HCT116 (cell line): Measurements from ENCODE around the gene FAM13C. TPM values are rescaled to one million over a fixed set of nuclear protein-coding genes. Genes with fewer than 3 reads are reported as not detected.

Source experiments
- ATAC-seq: fragments of 200-7000 bp; cut with Tn5 transposase; 2 replicates; pipeline ENCODE4 v1.9.1; 2020; ENCODE audit warnings: mild to moderate bottlenecking, moderate library complexity
- BruUV-seq: library from RNA; stranded (reverse); fragments of 400-500 nt; replicated peaks from 2 replicates; lab custom pipeline; 2021; lab: Mats Ljungman, UMichigan
- CTCF ChIA-PET: fragments of 300-600 bp; sonication (Branson Sonifier 250); formaldehyde crosslinking; loops from one replicate; lab custom pipeline; 2021; ENCODE audit warnings: antibody characterized with exemption; lab: Charles Lee
- POLR2A ChIA-PET: fragments of 300-600, 350-600 bp; sonication (Branson Sonifier 250); formaldehyde crosslinking; loops from one replicate; lab custom pipeline; 2021; ENCODE audit warnings: antibody characterized with exemption; lab: Charles Lee
- RAD21 ChIA-PET, 2 experiments: fragments of 300-600 bp; sonication (Branson Sonifier 250); formaldehyde crosslinking; loops; one replicate each; lab custom pipeline; 2023; ENCODE audit warnings: low total read pairs in 2 of 2; ENCODE audit not compliant: uncharacterized antibody in 2 of 2, unreplicated experiment in 2 of 2, low non-redundant PET in 1 of 2; lab: Charles Lee
- DNase-seq: peaks from one replicate; pipeline ENCODE4 v3.0.0-alpha.2; 2010; ENCODE audit warnings: low read depth, low spot score
- H2AFZ ChIP-seq: fragments of 200-600 bp; shearing (Covaris generic), sonication (generic); 2 replicates; pipeline ENCODE4 v1.6.1; 2017; ENCODE audit warnings: low read depth, mixed run types, mixed read lengths, antibody characterized with exemption, low read length; ENCODE audit not compliant: poor library complexity, severe bottlenecking
- H3K27ac ChIP-seq: 2 replicates; pipeline ENCODE4 v1.5.1; 2012; ENCODE audit warnings: low read depth, low read length
- H3K27me3 ChIP-seq: fragments of 200-600 bp; sonication (generic); 2 replicates; pipeline ENCODE4 v1.6.1; 2016; ENCODE audit warnings: mixed run types, low read length, mixed read lengths; ENCODE audit not compliant: insufficient read depth
- H3K36me3 ChIP-seq, 2 experiments: fragments of 200-500 bp in 1 of 2; fragments of 200-600 bp in 1 of 2; sonication (Bioruptor generic) in 1 of 2; sonication (generic) in 1 of 2; 2 replicates each; pipeline versions ENCODE4 v1.5.1 to v1.6.1; 2014 to 2016; ENCODE audit warnings: low read length in 2 of 2, inconsistent platforms in 1 of 2, mixed read lengths in 1 of 2, mixed run types in 1 of 2; ENCODE audit not compliant: insufficient read depth in 2 of 2, control insufficient read depth in 1 of 2
- H3K4me1 ChIP-seq, 2 experiments: fragments of 200-600 bp in 1 of 2; sonication (generic) in 1 of 2; 2 replicates each; pipeline versions ENCODE4 v1.5.1 to v1.6.1; 2012 to 2017; ENCODE audit warnings: low read length in 2 of 2, inconsistent platforms in 1 of 2, mild to moderate bottlenecking in 1 of 2, mixed read lengths in 1 of 2, mixed run types in 1 of 2, moderate library complexity in 1 of 2; ENCODE audit not compliant: insufficient read depth in 2 of 2, control insufficient read depth in 1 of 2
- H3K4me2 ChIP-seq: fragments of 200-600 bp; sonication (generic); 2 replicates; pipeline ENCODE4 v1.6.1; 2017; ENCODE audit warnings: mixed run types, low read length, mixed read lengths
- H3K4me3 ChIP-seq, 2 experiments: fragments of 200-600 bp in 1 of 2; sonication (generic) in 1 of 2; replicated peaks in 1 of 2; 2 replicates each; pipeline ENCODE4 v1.5.1; 2011 to 2016; ENCODE audit warnings: low read length in 2 of 2, control low read depth in 1 of 2, low read depth in 1 of 2, mild to moderate bottlenecking in 1 of 2, mixed read lengths in 1 of 2, mixed run types in 1 of 2
- H3K79me2 ChIP-seq: fragments of 200-600 bp; sonication (generic); 2 replicates; pipeline ENCODE4 v1.6.1; 2017; ENCODE audit warnings: mild to moderate bottlenecking, mixed run types, low read length, moderate library complexity, mixed read lengths; ENCODE audit not compliant: insufficient read depth
- H3K9ac ChIP-seq: fragments of 200-600 bp; sonication (generic); 2 replicates; pipeline ENCODE4 v1.6.1; 2016; ENCODE audit warnings: low read length, mixed read lengths
- H3K9me2 ChIP-seq: fragments of 200-600 bp; sonication (generic), shearing (Covaris generic); 2 replicates; pipeline ENCODE4 v1.6.1; 2017; ENCODE audit warnings: mixed run types, mild to moderate bottlenecking, moderate library complexity; ENCODE audit not compliant: insufficient read depth
- H3K9me3 ChIP-seq, 2 experiments: fragments of 200-500 bp in 1 of 2; fragments of 200-600 bp in 1 of 2; sonication (Bioruptor generic) in 1 of 2; sonication (generic) in 1 of 2; 2 replicates each; pipeline ENCODE4 v1.6.1; 2014 to 2017; ENCODE audit warnings: low read length in 2 of 2, mixed read lengths in 2 of 2, inconsistent platforms in 1 of 2, low read depth in 1 of 2, mild to moderate bottlenecking in 1 of 2, mixed run types in 1 of 2, moderate library complexity in 1 of 2; ENCODE audit not compliant: control insufficient read depth in 1 of 2, insufficient read depth in 1 of 2
- H4K20me1 ChIP-seq: fragments of 200-600 bp; sonication (generic), shearing (Covaris generic); 2 replicates; pipeline ENCODE4 v1.6.1; 2017; ENCODE audit warnings: mixed run types, mild to moderate bottlenecking, moderate library complexity; ENCODE audit not compliant: insufficient read depth
- CBX3 ChIP-seq: IDR thresholded peaks from 2 replicates; pipeline ENCODE4 v1.6.1; 2012; ENCODE audit warnings: low read depth
- ELF1 ChIP-seq: IDR thresholded peaks from 2 replicates; pipeline ENCODE4 v1.6.1; 2012; ENCODE audit warnings: low read depth, borderline replicate concordance
- EZH2 ChIP-seq: fragments of 200-600 bp; sonication (generic); IDR thresholded peaks from 2 replicates; pipeline ENCODE4 v1.6.1; 2017; ENCODE audit warnings: antibody characterized with exemption, mixed run types
- EZH2phosphoT487 ChIP-seq: fragments of 200-600 bp; IDR thresholded peaks from 2 replicates; pipeline ENCODE4 v1.6.1; 2018; ENCODE audit warnings: antibody characterized with exemption, borderline replicate concordance
- POLR2A ChIP-seq: IDR thresholded peaks from 2 replicates; pipeline ENCODE4 v1.7.0; 2011; ENCODE audit warnings: borderline replicate concordance; ENCODE audit not compliant: insufficient read depth, insufficient read length; ENCODE audit errors: extremely low read depth
- SRF ChIP-seq: IDR thresholded peaks from 2 replicates; pipeline ENCODE4 v1.6.1; 2012; ENCODE audit warnings: low read depth
- ZFX ChIP-seq: fragments of 450-650 bp; IDR thresholded peaks from 2 replicates; pipeline ENCODE4 v1.6.1; 2017
- intact Hi-C: fragments of 100-400 bp; cut with micrococcal nuclease; formaldehyde crosslinking; loops from 2 replicates; pipeline ENCODE4 v1.10.0; 2022
- total RNA-seq: library from RNA; stranded (reverse); gene quantifications from one replicate; pipeline ENCODE4 v1.2.1, GENCODE V29; 2021; ENCODE audit not compliant: unreplicated experiment
- TF ChIP-seq, protein P1 (sequence below): IDR thresholded peaks from 2 replicates; pipeline ENCODE4 v1.6.1; 2012

Gene FAM13C
- total RNA-seq, 1 experiment from 2014 or later: 0.42 TPM

DNA sequence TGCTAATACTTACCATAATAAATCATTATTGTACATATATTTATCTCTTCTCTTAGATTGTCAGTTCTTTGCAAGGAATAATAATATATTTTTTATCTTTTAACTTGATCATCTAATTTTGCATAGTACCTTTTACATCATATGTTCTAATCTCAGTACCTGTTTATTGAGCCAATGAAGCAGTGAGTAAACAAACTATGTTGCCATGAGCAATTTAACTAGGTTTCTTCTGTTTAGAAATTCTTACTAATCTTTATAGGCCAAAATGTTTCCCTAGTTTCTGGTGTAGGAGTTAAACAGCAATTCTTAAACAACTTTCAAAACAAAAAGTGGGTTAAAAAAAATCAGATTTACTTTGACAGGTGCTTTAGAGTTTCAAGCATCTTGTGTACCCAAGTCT is 124.6 kb downstream of the FAM13C start:
- H3K9me3 ChIP-seq: no peaks in the 10 kb centered on the region
- ChIA-PET CTCF (interaction anchor here (2.6 to 3.5 kb wide), 2 partner anchors 343 to 384 kb away, joined by 10 to 13 read pairs; no protein-coding TSS in a partner anchor), POLR2A (no interaction called here), RAD21 (no interaction called here)
- H2AFZ ChIP-seq: no peak overlapping the region
- H3K9me2 ChIP-seq: no peaks in the 10 kb centered on the region; the same call in 1 of the 2 replicates
- H3K9ac ChIP-seq: no peak overlapping the region
- H4K20me1 ChIP-seq: no peaks in the 10 kb centered on the region
- no peak for DNase-seq
- no peak overlapping the region for H3K4me3 ChIP-seq
- BruUV-seq: no TSS peak
- no peak overlapping the region for H3K27ac ChIP-seq
- intact Hi-C loops: loop anchor here (10.0 kb wide), 1 partner anchor 823 kb away; no protein-coding TSS in a partner anchor
- H3K4me2 ChIP-seq: no peak overlapping the region
- no peaks in the 10 kb centered on the region for H3K36me3 ChIP-seq
- no peak for TF ChIP-seq CBX3
- TF ChIP-seq ELF1: no peak
- no peak for ATAC-seq
- H3K27me3 ChIP-seq: no peaks in the 10 kb centered on the region
- H3K4me1 ChIP-seq: no peaks in the 10 kb centered on the region; a peak in 1 of 4 replicates
- no peaks in the 10 kb centered on the region for H3K79me2 ChIP-seq

DNA sequence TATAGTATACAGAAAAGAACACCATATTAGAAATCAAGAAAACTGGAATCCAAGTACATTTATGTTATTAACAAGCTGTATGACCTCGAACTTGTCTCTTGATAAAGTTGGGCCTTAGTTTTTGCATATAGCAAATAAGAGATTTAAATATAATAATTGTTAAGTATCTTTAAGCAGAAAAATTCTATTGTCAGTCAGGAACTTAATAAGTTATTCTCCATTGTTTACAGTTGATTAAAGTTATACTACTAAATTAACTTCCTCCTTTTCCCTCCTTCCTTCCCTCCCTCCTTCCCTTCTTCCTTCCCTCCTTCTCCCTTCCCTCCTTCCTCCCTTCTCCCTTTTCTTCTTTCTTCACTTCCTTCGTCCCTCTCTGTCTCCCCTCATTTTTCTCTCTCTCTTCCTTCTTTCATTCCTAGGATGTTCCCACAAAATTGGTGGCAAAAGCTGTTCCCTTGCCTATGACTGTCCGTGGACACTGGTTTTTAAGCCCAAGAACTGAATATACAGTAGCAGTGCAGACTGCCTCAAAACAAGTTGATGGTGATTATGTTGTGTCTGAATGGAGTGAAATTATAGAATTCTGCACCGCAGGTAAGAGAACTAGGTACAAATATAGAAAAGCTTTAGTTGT is 126.2 kb downstream of the FAM13C start:
- no peak overlapping the region for H3K27ac ChIP-seq
- H3K4me3 ChIP-seq: no peak overlapping the region
- no peaks in the 10 kb centered on the region; the same call in 1 of the 2 replicates for H3K9me2 ChIP-seq
- no peaks in the 10 kb centered on the region for H4K20me1 ChIP-seq
- no peaks in the 10 kb centered on the region for H3K79me2 ChIP-seq
- H2AFZ ChIP-seq: no peak overlapping the region
- ChIA-PET CTCF (interaction anchor here (1.1 to 3.5 kb wide), 4 partner anchors 284 to 822 kb away, joined by 3 to 13 read pairs (median 8); no protein-coding TSS in a partner anchor), RAD21 (no interaction called here), POLR2A (no interaction called here)
- H3K4me2 ChIP-seq: no peak overlapping the region
- no peak for DNase-seq
- no peaks in the 10 kb centered on the region; a peak in 1 of 4 replicates for H3K4me1 ChIP-seq
- no peaks in the 10 kb centered on the region for H3K36me3 ChIP-seq
- no TSS peak for BruUV-seq
- intact Hi-C loops: loop anchor here (10.0 kb wide), 1 partner anchor 821 kb away; no protein-coding TSS in a partner anchor
- no peak overlapping the region for H3K9ac ChIP-seq
- no peak for ATAC-seq
- no peaks in the 10 kb centered on the region for H3K9me3 ChIP-seq
- TF ChIP-seq ZFX (no peak), SRF (no peak), EZH2phosphoT487 (no peak), ELF1 (no peak), EZH2 (no peak), POLR2A (no peak)
- TF ChIP-seq, protein P1, sequence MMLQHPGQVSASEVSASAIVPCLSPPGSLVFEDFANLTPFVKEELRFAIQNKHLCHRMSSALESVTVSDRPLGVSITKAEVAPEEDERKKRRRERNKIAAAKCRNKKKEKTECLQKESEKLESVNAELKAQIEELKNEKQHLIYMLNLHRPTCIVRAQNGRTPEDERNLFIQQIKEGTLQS: no peak
- no peaks in the 10 kb centered on the region for H3K27me3 ChIP-seq
